Measurements from ENCODE around the gene OSBPL10. TPM values are rescaled to one million over a fixed set of nuclear protein-coding genes. Genes with fewer than 3 reads are reported as not detected.
A peak's percentile ranks its signal among the peaks of the same experiment; 100 is the strongest.

The OSBPL10 gene
- total and polyA plus RNA-seq, 9 donors, result 2.5 to 36.6 (median 10.6) TPM

DNA sequence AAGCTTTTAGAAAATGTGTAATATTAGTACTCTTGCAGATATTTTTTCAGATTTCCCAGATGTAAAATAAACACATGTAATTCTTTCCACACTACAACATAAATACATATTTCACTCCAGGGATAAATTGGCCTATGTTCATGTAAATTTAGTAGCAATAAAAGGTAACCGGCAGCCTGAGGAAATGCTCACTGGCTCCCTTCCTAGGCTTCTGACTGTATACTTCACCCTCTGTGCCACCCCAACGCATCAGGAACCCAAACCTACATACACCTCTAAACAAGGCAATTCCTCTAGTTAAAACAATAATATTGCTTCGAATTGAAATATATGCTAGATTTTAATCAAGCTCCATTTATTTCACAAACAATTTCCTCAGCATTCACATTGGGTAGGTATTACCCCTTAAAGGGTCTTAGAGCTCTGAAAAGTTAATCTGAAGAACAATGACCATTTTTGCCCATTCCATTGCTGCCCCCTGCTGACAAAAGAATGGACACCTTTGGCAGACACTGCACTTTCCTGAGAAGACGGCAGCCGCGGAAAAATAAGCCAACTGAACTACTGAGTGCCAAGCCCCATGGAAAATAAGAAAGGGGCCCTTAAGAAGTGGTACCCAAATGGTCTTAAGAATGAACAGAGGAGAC, 212.5 kb downstream of the OSBPL10 start:
- peaks cover 3% of the 10 kb centered on the region for H3K4me1 ChIP-seq (ENCODE audit: insufficient read depth)
- H3K27me3 ChIP-seq, result no peaks in the 10 kb centered on the region
- TF ChIP-seq EP300 (IDR thresholded peaks at IDR 0.05) (no peak), POLR2A (IDR thresholded peaks at IDR 0.05) (no peak), CTCF (IDR thresholded peaks at IDR 0.05) (peak; percentile 52 to 62 (median 61))
- H3K36me3 ChIP-seq, result no peaks in the 10 kb centered on the region
- WGBS, 3 donors, result 23 to 30% (median 25%) methylated on average over 6 of the region's 6 CpGs
- peak; percentile 62 to 80 (median 65) for DNase-seq
- intact Hi-C loops (cut with DNase I), result loop anchor here in 3 of 4 donors (5.0 to 10.0 kb wide), 5 partner anchors 824 to 1001 kb away; no protein-coding TSS in a partner anchor
- no peak overlapping the region for H3K27ac ChIP-seq
- no peak overlapping the region for H3K4me3 ChIP-seq
- H3K9me3 ChIP-seq, result no peaks in the 10 kb centered on the region

DNA sequence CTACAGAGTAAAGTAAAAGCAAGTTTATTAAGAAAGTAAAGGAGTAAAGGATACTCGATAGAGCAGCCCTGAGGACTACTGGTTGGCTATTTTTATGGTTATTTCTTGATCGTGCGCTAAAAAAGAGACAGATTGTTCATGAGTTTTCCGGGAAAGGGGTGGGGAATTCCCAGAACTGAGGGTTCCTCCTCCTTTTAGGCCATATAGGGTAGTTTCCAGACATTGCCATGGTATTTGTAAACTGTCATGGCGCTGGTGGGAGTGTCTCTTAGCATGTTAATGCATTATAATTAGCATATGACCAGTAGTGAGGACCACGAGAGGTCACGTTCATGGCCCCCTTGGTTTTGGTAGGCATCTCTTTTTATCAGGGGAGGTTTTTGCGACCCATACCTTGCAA, 213.1 kb downstream of the OSBPL10 start:
- Histone ChIP-seq H3K27me3 (no peaks in the 10 kb centered on the region), H3K4me3 (no peak overlapping the region), H3K4me1 (ENCODE audit: insufficient read depth) (peaks cover 3% of the 10 kb centered on the region), H3K36me3 (no peaks in the 10 kb centered on the region), H3K27ac (no peak overlapping the region), H3K9me3 (no peaks in the 10 kb centered on the region)
- intact Hi-C loops (cut with DNase I), result loop anchor here in 3 of 4 donors (5.0 to 10.0 kb wide), 5 partner anchors 823 to 1001 kb away; no protein-coding TSS in a partner anchor
- TF ChIP-seq CTCF (IDR thresholded peaks at IDR 0.05) (no peak), EP300 (IDR thresholded peaks at IDR 0.05) (no peak), POLR2A (IDR thresholded peaks at IDR 0.05) (no peak)
- no peak for DNase-seq
- 92 to 96% (median 96%) methylated on average over 8 of the region's 8 CpGs for WGBS, 3 donors

GRCh38 chr3:31766669-31767068, 214.4 kb downstream of the OSBPL10 start:
- no peak for TF ChIP-seq CTCF (IDR thresholded peaks at IDR 0.05)
- TF ChIP-seq POLR2A (IDR thresholded peaks at IDR 0.05), result no peak
- TF ChIP-seq EP300 (IDR thresholded peaks at IDR 0.05), result no peak
- no peak overlapping the region for H3K27ac ChIP-seq
- H3K27me3 ChIP-seq, result no peaks in the 10 kb centered on the region
- intact Hi-C loops (cut with DNase I), result loop anchor here in 3 of 4 donors (5.0 to 10.0 kb wide), 5 partner anchors 822 to 999 kb away; no protein-coding TSS in a partner anchor
- no peaks in the 10 kb centered on the region for H3K9me3 ChIP-seq
- no peak for DNase-seq
- no peaks in the 10 kb centered on the region for H3K36me3 ChIP-seq
- peaks cover 3% of the 10 kb centered on the region for H3K4me1 ChIP-seq (ENCODE audit: insufficient read depth)
- no peak overlapping the region for H3K4me3 ChIP-seq

DNA sequence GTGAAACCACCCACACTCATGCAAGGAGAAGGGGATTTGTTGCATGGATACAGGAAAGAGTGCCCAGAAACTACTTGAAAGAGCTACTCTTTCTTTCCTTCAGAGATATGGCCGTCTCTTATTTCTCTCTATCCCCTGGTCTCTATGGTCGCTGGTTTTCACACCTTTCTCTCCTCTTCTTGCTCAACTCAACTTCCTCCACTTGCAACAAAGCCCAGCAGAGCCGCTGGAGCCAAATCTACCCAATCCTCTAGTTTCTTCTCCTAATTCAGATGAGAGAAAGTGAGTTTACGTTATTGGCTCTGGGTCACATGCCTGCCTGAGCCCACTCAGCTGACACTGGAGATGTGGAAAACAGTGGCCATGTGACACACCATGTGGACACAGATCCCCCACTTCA, 215.2 kb downstream of the OSBPL10 start:
- H3K9me3 ChIP-seq, result no peaks in the 10 kb centered on the region
- H3K36me3 ChIP-seq, result no peaks in the 10 kb centered on the region
- H3K4me1 ChIP-seq (ENCODE audit: insufficient read depth), result peaks cover 3% of the 10 kb centered on the region
- intact Hi-C loops (cut with DNase I), result loop anchor here in 3 of 4 donors (5.0 to 10.0 kb wide), 5 partner anchors 821 to 999 kb away; no protein-coding TSS in a partner anchor
- no peak overlapping the region for H3K4me3 ChIP-seq
- 70 to 94% (median 90%) methylated on average over 4 of the region's 4 CpGs for WGBS, 3 donors
- no peak overlapping the region for H3K27ac ChIP-seq
- DNase-seq, result no peak
- no peaks in the 10 kb centered on the region for H3K27me3 ChIP-seq
- TF ChIP-seq CTCF (IDR thresholded peaks at IDR 0.05) (no peak), EP300 (IDR thresholded peaks at IDR 0.05) (no peak), POLR2A (IDR thresholded peaks at IDR 0.05) (no peak)

Measured in ovary (tissue), 9 donors.